ENCODE data around the gene ENPP1.

The ENPP1 gene

GRCh38 chr6:131787766-131788712, 19.8 kb upstream of the ENPP1 start:
- no peak for DNase-seq

GRCh38 chr6:131789219-131789618, 18.6 kb upstream of the ENPP1 start:
- no peak for DNase-seq

- no peak for DNase-seq
Observed at GRCh38 chr6:131791476-131791875, 16.3 kb upstream of the ENPP1 start.

GRCh38 chr6:131792091-131792496, 15.7 kb upstream of the ENPP1 start:
- no peak for DNase-seq

- DNase-seq = no peak
Observed at GRCh38 chr6:131795366-131795765, 12.5 kb upstream of the ENPP1 start.

GRCh38 chr6:131802347-131802746, 5.5 kb upstream of the ENPP1 start:
- no peak for DNase-seq

- no peak for DNase-seq
Observed at GRCh38 chr6:131803007-131803769, 4.6 kb upstream of the ENPP1 start.

- no peak for DNase-seq
Observed at GRCh38 chr6:131804131-131804530, 3.7 kb upstream of the ENPP1 start.

- DNase-seq = no peak
Observed at GRCh38 chr6:131807321-131807643, 538 bp upstream of the ENPP1 start.

- DNase-seq = no peak
Observed at GRCh38 chr6:131808460-131809269, 845 bp downstream of the ENPP1 start.

GRCh38 chr6:131811500-131811899, 3.7 kb downstream of the ENPP1 start:
- no peak for DNase-seq

- DNase-seq = no peak
Observed at GRCh38 chr6:131813991-131814390, 6.2 kb downstream of the ENPP1 start.

- DNase-seq = no peak
Observed at GRCh38 chr6:131816869-131817268, 9.0 kb downstream of the ENPP1 start.

- no peak for DNase-seq
Observed at GRCh38 chr6:131819572-131820124, 11.8 kb downstream of the ENPP1 start.

- no peak for DNase-seq
Observed at GRCh38 chr6:131821010-131821807, 13.4 kb downstream of the ENPP1 start.

GRCh38 chr6:131822119-131822518, 14.3 kb downstream of the ENPP1 start:
- DNase-seq = no peak

- no peak for DNase-seq
Observed at GRCh38 chr6:131823276-131823902, 15.6 kb downstream of the ENPP1 start.

- DNase-seq = no peak
Observed at GRCh38 chr6:131825946-131826345, 18.1 kb downstream of the ENPP1 start.

- DNase-seq = no peak
Observed at GRCh38 chr6:131828080-131828479, 20.3 kb downstream of the ENPP1 start.

- DNase-seq = no peak
Observed at GRCh38 chr6:131828951-131829350, 21.1 kb downstream of the ENPP1 start.

- no peak for DNase-seq
Observed at GRCh38 chr6:131831392-131831791, 23.6 kb downstream of the ENPP1 start.

GRCh38 chr6:131831886-131832285, 24.1 kb downstream of the ENPP1 start:
- DNase-seq = no peak
